K562 (cell line): ENCODE measurements around the gene LYPD5. TPM values are rescaled to one million over a fixed set of nuclear protein-coding genes. Genes with fewer than 3 reads are reported as not detected.

Experiments used
- BRCA1 ChIP-seq, 2 experiments: fragments of 450-650 bp in 1 of 2; sonication (generic) in 1 of 2; formaldehyde crosslinking in 1 of 2; IDR thresholded peaks; 2 replicates each; pipeline versions ENCODE4 v1.5.0 to v1.6.1; 2017 to 2020; ENCODE audit warnings: mild to moderate bottlenecking in 1 of 2, missing genetic modification reagents in 1 of 2
- BRD9 ChIP-seq: fragments of 450-650 bp; IDR thresholded peaks from 2 replicates; pipeline ENCODE4 v1.6.1; 2018; ENCODE audit warnings: low read depth; ENCODE audit not compliant: partially characterized antibody
- CHAMP1 ChIP-seq: fragments of 450-650 bp; IDR thresholded peaks from 2 replicates; pipeline ENCODE4 v1.6.1; 2016; ENCODE audit warnings: mild to moderate bottlenecking
- E2F1 ChIP-seq: sonication (generic); formaldehyde crosslinking; IDR thresholded peaks from 2 replicates; pipeline ENCODE4 v1.8.1; 2023; ENCODE audit warnings: mild to moderate bottlenecking, missing genetic modification reagents, moderate library complexity
- E2F6 ChIP-seq, 2 experiments: IDR thresholded peaks; 2 replicates each; pipeline ENCODE4 v1.6.1; 2011; ENCODE audit warnings: borderline replicate concordance in 1 of 2, control low read depth in 1 of 2, low read depth in 1 of 2, low read length in 1 of 2, mild to moderate bottlenecking in 1 of 2, mixed read lengths in 1 of 2, moderate library complexity in 1 of 2; ENCODE audit not compliant: insufficient read depth in 1 of 2, insufficient read length in 1 of 2, poor library complexity in 1 of 2, severe bottlenecking in 1 of 2; ENCODE audit errors: extremely low read depth in 1 of 2
- ETV6 ChIP-seq, 3 experiments: fragments of 150-350 bp in 1 of 3; sonication (generic) in 1 of 3; formaldehyde crosslinking in 1 of 3; IDR thresholded peaks; 2 replicates each; pipeline versions ENCODE4 v1.6.1 to v1.8.0; 2014 to 2022; ENCODE audit warnings: borderline replicate concordance in 2 of 3, low read depth in 2 of 3, antibody characterized with exemption in 1 of 3, low read length in 1 of 3, mild to moderate bottlenecking in 1 of 3, missing genetic modification reagents in 1 of 3
- FOSL1 ChIP-seq: fragments of 200-800 bp; sonication (Bioruptor generic); conservative IDR thresholded peaks from 2 replicates; pipeline ENCODE4 v1.6.1; 2016; ENCODE audit warnings: missing genetic modification characterization, missing compliant biosample characterization
- FOXM1 ChIP-seq, 2 experiments: fragments of 450-650 bp in 1 of 2; sonication (generic) in 1 of 2; formaldehyde crosslinking in 1 of 2; IDR thresholded peaks; 2 replicates each; pipeline versions ENCODE4 v1.6.1 to v1.9.0; 2017 to 2022; ENCODE audit warnings: low read depth in 2 of 2, mild to moderate bottlenecking in 2 of 2, missing genetic modification reagents in 1 of 2, moderate library complexity in 1 of 2
- HBP1 ChIP-seq: fragments of 450-650 bp; formaldehyde crosslinking; IDR thresholded peaks from 2 replicates; pipeline ENCODE4 v1.4.0; 2022; ENCODE audit warnings: missing genetic modification characterization
- KAT7 ChIP-seq: sonication (generic); formaldehyde crosslinking; IDR thresholded peaks from 2 replicates; pipeline ENCODE4 v1.8.0; 2022; ENCODE audit warnings: missing genetic modification reagents, mild to moderate bottlenecking, borderline replicate concordance
- MYNN ChIP-seq, 2 experiments: sonication (generic); formaldehyde crosslinking in 1 of 2; IDR thresholded peaks; 2 replicates each; pipeline versions ENCODE4 v1.5.0 to v1.6.1; 2016 to 2020; ENCODE audit warnings: antibody characterized with exemption in 1 of 2, missing genetic modification reagents in 1 of 2
- NBN ChIP-seq: fragments of 450-650 bp; IDR thresholded peaks from 2 replicates; pipeline ENCODE4 v1.6.1; 2016; ENCODE audit warnings: low read depth, mild to moderate bottlenecking
- PHB2 ChIP-seq: fragments of 450-650 bp; IDR thresholded peaks from 2 replicates; pipeline ENCODE4 v1.6.1; 2017; ENCODE audit warnings: low read depth
- PHF20 ChIP-seq: fragments of 450-650 bp; IDR thresholded peaks from 2 replicates; pipeline ENCODE4 v1.6.1; 2018; ENCODE audit not compliant: partially characterized antibody
- PML ChIP-seq: IDR thresholded peaks from 2 replicates; pipeline ENCODE4 v1.6.1; 2012; ENCODE audit warnings: low read length, inconsistent platforms
- SUPT5H ChIP-seq: fragments of 450-650 bp; IDR thresholded peaks from 2 replicates; pipeline ENCODE4 v1.6.1; 2016
- TSC22D4 ChIP-seq: fragments of 450-650 bp; IDR thresholded peaks from 2 replicates; pipeline ENCODE4 v1.6.1; 2016; ENCODE audit warnings: missing genetic modification characterization, missing biosample characterization, control low read depth
- ZBTB7A ChIP-seq: IDR thresholded peaks from 2 replicates; pipeline ENCODE4 v1.6.1; 2011; ENCODE audit warnings: low read depth, mild to moderate bottlenecking, low read length, moderate library complexity, borderline replicate concordance; ENCODE audit not compliant: control insufficient read depth
- ZNF253 ChIP-seq: fragments of 250-450 bp; sonication (Bioruptor Pico); conservative IDR thresholded peaks from 2 replicates; pipeline ENCODE4 v1.6.1; 2021; ENCODE audit warnings: mild to moderate bottlenecking
- polyA plus RNA-seq, 8 experiments: library from polyadenylated mRNA; depleted of rRNA in 4 of 8; stranded (reverse) in 5 of 8; unstranded in 3 of 8; fragments of >200 nt; fragmentation: Nextera tagmentation in 2 of 8; fragmentation: Illumina TruSeq in 1 of 8; extraction: Ambion mirVana in 2 of 8; extraction: Trizol in 1 of 8; gene quantifications; 2 replicates each; pipeline versions ENCODE4 v1.2.1 to v1.2.3, GENCODE V29; 2011 to 2014; ENCODE audit warnings: inconsistent platforms in 1 of 8, missing spikeins in 1 of 8
- total RNA-seq, 7 experiments: library from RNA; depleted of rRNA in 6 of 7; stranded (reverse); fragments of >200 nt in 6 of 7; fragmentation: Illumina TruSeq in 2 of 7; extraction: Trizol in 2 of 7; gene quantifications; 2 replicates each; pipeline versions ENCODE4 v1.2.1 to v1.2.3, GENCODE V29; 2011 to 2021; ENCODE audit warnings: low replicate concordance in 1 of 7

Gene LYPD5
- total and polyA plus RNA-seq, 9 of the 15 experiments (the other 6 are each of a cell fraction or from before 2014, with no cell fraction given) = 0.03 to 0.22 (median 0.10) TPM; not detected in 3

GRCh38 chr19:43755256-43755801 is 46.9 kb downstream of the LYPD5 start (continued):
- TF ChIP-seq KAT7 (0 out of 2 replicates have a peak, but pooled peaks have one; percentile 13), BRD9 (peak; percentile 69), E2F6 (IDR thresholded peaks at IDR 0.05; ENCODE audit: borderline replicate concordance in 1 of 2, extremely low read depth in 1 of 2, insufficient read depth in 1 of 2, insufficient read length in 1 of 2, low read depth in 1 of 2, low read length in 1 of 2, poor library complexity in 1 of 2, severe bottlenecking in 1 of 2) (peak; percentile 89 to 99), HBP1 (CRISPR knock-in tag) (peak; percentile 68; the same call in 1 of the 2 replicates), PML (peak; percentile 66), CHAMP1 (no peak), PHB2 (0 out of 2 replicates have a peak, but pooled peaks have one; percentile 19), ETV6 (IDR thresholded peaks at IDR 0.05; ENCODE audit: borderline replicate concordance in 1 of 2, low read depth in 2 of 2, low read length in 1 of 2) (no peak), ETV6 (CRISPR knock-in tag; IDR thresholded peaks at IDR 0.05; ENCODE audit: borderline replicate concordance) (no peak), FOXM1 (IDR thresholded peaks at IDR 0.05; ENCODE audit: low read depth) (peak; percentile 77), FOXM1 (CRISPR knock-in tag; IDR thresholded peaks at IDR 0.05; ENCODE audit: low read depth) (no peak), ZNF253 (CRISPR knock-in tag) (no peak), E2F1 (peak; percentile 64; the same call in 1 of the 2 replicates), TSC22D4 (tag) (no peak), ZBTB7A (peak; percentile 58; the same call in 1 of the 2 replicates), PHF20 (peak; percentile 19), BRCA1 (IDR thresholded peaks at IDR 0.05) (no peak), BRCA1 (CRISPR knock-in tag; IDR thresholded peaks at IDR 0.05) (peak; percentile 92; the same call in 1 of the 2 replicates), SUPT5H (peak; percentile 44; the same call in 1 of the 2 replicates), FOSL1 (peak; percentile 25; the same call in 1 of the 2 replicates), MYNN (IDR thresholded peaks at IDR 0.05) (no peak), MYNN (CRISPR knock-in tag; IDR thresholded peaks at IDR 0.05) (no peak), NBN (peak; percentile 30; the same call in 1 of the 2 replicates)
